ENCODE measurements around the gene RALGDS.
A peak's percentile ranks its signal among the peaks of the same experiment; 100 is the strongest.

Gene RALGDS

DNA sequence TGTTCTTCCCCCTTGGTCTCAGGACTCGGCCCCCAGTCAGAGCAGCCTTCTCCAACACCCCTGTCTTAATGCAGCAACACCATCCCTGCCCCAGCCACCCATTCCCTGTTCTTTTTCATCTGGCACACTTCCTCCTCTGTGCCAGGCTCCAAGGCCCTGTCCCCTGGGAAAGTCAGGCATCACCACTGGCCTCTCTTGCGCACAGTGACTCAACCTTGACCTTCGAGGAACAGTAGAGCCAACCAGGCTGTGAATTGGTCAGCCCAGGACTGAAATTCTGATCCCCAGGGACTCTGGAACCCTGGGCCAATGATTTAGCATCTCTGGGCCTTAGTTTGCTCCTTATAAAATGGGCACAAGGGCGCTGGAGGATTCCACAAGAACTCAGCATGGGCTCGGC lies 10.5 kb upstream of the RALGDS start:
- peaks cover 88% of the 10 kb centered on the region for H3K4me1 Mint-ChIP-seq (ENCODE audit: low read depth)
- no peaks in the 10 kb centered on the region for H3K9me3 Mint-ChIP-seq
- H3K36me3 Mint-ChIP-seq (ENCODE audit: low read depth) = no peaks in the 10 kb centered on the region
- peak overlapping the region; percentile 63 for H3K4me3 Mint-ChIP-seq
- no peaks in the 10 kb centered on the region for H3K27me3 Mint-ChIP-seq
- H3K27ac Mint-ChIP-seq = peak overlapping the region; percentile 97

DNA sequence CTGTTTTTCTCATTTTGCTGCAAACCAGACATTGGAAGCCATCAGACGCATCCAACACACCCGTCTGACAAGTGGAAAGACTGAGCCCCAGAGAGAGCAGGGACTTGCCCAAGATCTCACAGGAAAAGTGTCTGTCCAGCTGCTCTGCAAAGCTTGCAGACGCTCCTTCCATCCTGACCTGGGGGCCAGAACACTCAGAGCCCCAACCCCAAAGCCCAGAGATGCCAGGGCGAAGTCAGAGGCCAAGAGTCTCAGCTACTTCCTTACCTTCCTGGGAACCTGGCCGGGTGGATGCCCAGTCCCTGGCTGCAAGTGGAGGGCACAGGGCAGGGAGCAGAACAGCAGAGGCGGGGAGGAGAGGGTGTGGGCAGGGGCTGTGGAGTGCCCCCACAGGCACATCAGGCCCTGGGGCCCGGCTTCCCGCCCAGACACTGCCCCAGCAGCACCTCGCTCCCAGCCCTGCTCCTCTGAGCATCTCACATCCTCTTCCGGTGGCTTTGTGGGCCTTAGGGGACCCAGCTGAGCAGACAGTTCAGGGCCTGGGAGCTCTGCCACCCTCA lies 9.7 kb upstream of the RALGDS start:
- Mint-ChIP-seq H3K27ac (peak overlapping the region; percentile 97), H3K9me3 (no peaks in the 10 kb centered on the region), H3K36me3 (ENCODE audit: low read depth) (no peaks in the 10 kb centered on the region), H3K4me3 (peak overlapping the region; percentile 81), H3K4me1 (ENCODE audit: low read depth) (peaks cover 90% of the 10 kb centered on the region), H3K27me3 (no peaks in the 10 kb centered on the region)

DNA sequence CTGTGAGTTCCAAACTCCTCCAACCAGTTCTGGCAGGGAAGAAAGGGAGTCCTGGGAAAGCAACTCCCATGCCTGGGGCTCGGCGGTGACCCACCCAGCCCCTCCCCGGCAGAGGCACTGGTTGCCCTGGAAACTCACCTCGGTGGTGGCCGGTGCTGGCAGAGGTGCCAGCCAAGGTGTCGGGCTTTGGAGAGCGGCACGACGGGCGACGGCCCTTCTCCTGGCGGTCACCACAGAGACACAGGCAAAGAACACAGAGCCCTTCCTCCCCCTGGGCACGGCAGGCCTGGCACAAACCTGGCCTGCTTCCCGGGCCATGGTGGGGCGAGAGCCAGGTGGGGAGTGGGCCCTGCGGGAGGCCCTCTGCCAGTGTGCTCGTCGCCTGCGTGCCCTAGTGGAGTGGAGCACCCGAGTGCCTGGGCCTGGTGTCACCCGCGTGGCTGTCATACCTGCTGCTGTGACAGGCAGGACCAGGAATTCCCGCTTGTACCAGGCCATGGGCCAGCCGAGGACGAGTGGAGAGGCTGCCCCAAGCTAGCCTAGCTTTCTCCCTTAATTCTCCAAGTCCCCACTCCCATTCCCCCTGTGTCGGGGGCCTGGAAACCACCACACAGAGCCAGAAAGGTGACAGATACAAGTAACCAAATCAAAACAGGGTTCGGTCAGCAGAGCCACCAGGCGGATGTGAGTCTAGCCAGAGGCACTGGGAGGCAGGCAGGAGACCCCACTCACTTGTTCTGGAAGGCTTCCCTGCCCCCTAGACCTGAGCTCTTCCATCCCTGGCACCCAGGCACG lies 8.2 kb upstream of the RALGDS start:
- Mint-ChIP-seq H3K27ac (peak overlapping the region; percentile 97), H3K4me3 (peak overlapping the region; percentile 81), H3K4me1 (ENCODE audit: low read depth) (peaks cover 92% of the 10 kb centered on the region), H3K36me3 (ENCODE audit: low read depth) (no peaks in the 10 kb centered on the region), H3K27me3 (no peaks in the 10 kb centered on the region), H3K9me3 (no peaks in the 10 kb centered on the region)

DNA sequence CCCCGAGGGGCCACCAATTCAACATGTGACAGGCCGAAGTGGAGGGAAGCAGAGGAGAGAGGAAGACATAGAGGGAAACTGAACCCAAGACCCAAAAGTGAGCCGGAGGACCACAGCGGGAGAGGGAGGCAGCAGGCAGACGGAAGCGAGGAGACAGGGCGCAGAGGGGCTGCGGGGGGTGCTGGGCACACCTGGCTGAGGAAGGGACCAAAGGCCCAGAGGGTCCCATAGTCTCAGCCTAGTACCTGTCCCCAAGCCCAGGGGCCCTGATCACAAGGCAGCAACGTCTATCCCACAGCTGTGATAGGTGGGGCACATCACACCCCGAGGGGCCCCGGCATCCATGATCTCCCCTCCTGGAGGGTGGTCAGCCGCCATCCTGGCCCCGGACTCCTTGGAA lies 7.1 kb upstream of the RALGDS start:
- peak overlapping the region; percentile 52 for H3K4me3 Mint-ChIP-seq
- no peak overlapping the region for H3K27ac Mint-ChIP-seq
- H3K36me3 Mint-ChIP-seq (ENCODE audit: low read depth) = no peaks in the 10 kb centered on the region
- H3K27me3 Mint-ChIP-seq = no peaks in the 10 kb centered on the region
- H3K9me3 Mint-ChIP-seq = no peaks in the 10 kb centered on the region
- peaks cover 92% of the 10 kb centered on the region for H3K4me1 Mint-ChIP-seq (ENCODE audit: low read depth)

DNA sequence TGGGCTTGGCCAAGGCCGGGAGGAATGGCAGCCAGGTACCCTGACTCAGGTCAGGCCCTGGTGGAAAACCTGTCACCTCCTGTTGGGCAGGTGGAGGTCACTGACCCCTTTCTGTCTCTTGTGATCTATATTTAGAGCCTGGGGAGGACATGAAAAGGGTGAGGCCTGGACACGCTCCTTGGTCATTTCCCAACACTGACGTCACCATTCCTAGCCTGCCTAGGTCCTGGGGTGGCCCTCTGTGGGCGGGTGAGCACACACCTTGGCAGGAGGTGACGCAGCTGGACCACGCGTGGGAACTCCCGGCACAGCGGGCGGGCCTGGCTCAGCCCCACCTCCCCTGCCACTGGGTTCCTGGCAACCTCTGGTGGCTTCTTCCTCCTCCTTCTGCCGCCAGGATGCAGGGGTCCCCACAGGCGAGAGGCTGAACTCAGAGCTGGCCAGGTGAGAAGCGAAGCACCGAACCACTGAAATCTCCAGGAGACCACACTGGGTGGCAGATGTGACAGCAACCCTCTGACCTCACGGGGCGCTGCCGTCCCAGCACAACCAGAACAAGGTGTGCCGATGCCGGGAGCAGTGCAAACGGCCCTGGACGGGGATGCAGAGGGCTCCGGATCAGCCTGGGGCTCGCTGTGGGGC lies 6.4 kb upstream of the RALGDS start:
- no peaks in the 10 kb centered on the region for H3K27me3 Mint-ChIP-seq
- no peak overlapping the region for H3K27ac Mint-ChIP-seq
- H3K36me3 Mint-ChIP-seq (ENCODE audit: low read depth) = no peaks in the 10 kb centered on the region
- no peaks in the 10 kb centered on the region for H3K9me3 Mint-ChIP-seq
- peak overlapping the region; percentile 52 for H3K4me3 Mint-ChIP-seq
- H3K4me1 Mint-ChIP-seq (ENCODE audit: low read depth) = peaks cover 92% of the 10 kb centered on the region

DNA sequence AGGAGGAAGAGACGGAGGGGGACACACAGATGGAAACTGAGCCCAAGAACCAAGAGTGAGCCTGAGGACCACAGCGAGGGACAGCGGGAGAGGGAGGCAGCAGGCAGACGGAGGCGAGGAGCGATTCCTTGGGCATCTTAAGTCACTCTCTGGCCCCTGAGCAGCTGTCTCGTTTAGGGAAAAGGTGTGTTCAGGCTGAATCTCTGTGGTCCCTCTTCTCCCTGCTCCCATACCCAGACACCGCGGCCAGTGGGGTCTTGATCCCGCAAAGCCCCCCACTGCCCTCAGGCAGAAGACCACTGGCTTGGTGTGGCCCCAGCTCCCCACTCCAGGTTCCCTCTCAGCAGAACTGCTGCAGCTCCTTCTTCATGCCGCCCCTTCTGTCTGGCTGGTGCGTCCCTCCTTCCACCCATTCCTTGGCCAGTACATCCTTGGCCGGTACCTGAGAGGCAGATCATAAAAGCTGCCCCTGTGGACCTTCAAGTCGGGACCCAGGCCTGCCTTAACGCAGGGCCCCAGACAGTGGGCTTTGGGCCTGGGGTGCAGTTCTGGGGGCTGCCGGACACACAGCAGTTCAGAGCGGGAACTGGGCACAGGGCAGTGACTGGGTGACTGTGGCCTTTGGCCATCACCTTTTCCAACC lies 5.8 kb upstream of the RALGDS start:
- Mint-ChIP-seq H3K9me3 (no peaks in the 10 kb centered on the region), H3K27ac (peak overlapping the region; percentile 40), H3K4me1 (ENCODE audit: low read depth) (peaks cover 92% of the 10 kb centered on the region), H3K36me3 (ENCODE audit: low read depth) (no peaks in the 10 kb centered on the region), H3K27me3 (no peaks in the 10 kb centered on the region), H3K4me3 (peak overlapping the region; percentile 58)

DNA sequence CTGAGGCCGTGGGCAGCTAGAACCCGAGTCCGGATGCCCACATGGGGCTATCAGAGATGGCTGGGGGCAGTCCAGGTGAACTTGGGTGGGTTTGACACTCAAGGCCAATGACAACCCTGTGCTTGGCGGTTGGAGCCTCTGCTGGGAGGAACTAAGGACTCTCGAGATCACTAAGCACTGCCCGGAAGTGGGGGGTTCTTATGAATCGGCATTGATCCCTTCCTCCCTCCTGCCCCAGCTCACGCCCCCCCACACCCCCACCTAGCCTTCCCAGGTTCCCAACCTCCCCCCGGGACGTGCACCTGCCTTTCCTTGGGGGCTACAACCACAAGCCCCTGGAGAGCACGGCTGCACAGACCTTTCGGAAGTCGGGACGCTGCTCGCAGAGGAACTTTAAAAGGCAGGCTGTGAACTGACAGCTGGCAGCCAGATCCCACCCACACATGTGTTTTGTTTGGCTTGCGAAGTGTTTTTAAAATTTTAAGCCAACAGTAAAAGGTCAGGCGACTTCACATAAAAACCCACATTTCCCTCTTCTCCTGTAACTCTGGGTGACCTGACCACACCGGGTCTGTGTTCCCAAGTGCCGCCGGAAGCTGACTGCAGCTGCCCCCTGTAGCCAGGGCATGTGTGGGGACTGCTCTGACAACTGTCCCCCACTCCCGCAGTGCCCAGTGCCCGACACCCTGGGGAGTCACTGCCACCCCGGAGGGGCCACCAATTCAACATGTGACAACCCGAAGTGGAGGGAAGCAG lies 5.1 kb upstream of the RALGDS start:
- Mint-ChIP-seq H3K4me1 (ENCODE audit: low read depth) (peaks cover 91% of the 10 kb centered on the region), H3K9me3 (no peaks in the 10 kb centered on the region), H3K36me3 (ENCODE audit: low read depth) (no peaks in the 10 kb centered on the region), H3K27me3 (no peaks in the 10 kb centered on the region), H3K27ac (peak overlapping the region; percentile 32), H3K4me3 (peak overlapping the region; percentile 58)

DNA sequence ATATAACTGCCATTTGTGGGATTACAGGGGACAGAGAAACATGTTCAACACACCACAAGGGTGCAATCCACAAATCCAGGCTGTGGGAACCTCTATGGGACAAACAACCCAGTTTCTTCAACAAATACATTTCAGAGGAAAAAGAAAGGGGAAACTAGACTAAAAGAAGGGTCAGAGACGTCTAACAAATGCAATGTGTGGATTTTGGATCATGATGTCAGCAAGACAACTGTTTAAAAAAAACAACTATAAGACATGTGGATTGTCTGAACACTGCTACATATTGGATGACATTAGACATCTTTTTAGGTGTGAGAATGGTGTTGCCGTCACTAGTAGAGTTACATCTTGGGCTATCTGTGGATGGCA lies 3.9 kb upstream of the RALGDS start:
- Mint-ChIP-seq H3K27ac (peak overlapping the region; percentile 32), H3K9me3 (no peaks in the 10 kb centered on the region), H3K27me3 (no peaks in the 10 kb centered on the region), H3K4me3 (no peak overlapping the region), H3K36me3 (ENCODE audit: low read depth) (no peaks in the 10 kb centered on the region), H3K4me1 (ENCODE audit: low read depth) (peaks cover 85% of the 10 kb centered on the region)

DNA sequence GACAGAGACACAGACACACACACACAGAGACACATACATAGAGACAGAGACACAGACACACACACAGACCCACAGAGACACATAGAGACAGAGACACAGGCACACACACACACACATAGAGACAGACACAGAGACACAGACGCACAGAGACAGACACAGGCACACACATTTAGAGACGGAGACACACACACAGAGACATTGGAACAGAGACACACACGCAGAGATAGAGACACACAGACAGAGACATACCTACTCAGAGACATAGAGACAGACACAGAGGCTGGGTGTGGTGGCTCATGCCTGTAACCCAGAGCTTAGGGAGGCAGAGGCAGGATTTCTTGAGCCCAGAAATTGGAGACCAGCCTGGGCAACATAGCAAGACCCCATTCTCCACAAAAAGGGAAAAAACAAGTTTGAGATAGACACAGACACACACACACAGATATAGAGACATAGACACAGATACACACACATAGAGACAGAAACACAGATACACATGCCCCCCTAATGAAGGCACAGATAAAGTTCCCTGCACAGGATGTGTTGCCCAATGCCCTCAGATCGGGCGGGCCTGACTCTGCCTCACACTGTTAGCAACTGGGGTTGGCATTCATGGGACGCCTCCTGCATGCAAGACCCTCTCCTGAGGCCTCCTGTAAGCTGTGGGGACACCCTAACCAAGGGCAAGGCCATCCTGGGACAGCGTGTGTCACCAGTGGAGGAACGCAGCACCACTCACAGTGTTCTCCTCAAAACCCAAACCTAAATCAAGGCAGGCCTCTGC lies 3.3 kb upstream of the RALGDS start:
- H3K4me3 Mint-ChIP-seq = no peak overlapping the region

DNA sequence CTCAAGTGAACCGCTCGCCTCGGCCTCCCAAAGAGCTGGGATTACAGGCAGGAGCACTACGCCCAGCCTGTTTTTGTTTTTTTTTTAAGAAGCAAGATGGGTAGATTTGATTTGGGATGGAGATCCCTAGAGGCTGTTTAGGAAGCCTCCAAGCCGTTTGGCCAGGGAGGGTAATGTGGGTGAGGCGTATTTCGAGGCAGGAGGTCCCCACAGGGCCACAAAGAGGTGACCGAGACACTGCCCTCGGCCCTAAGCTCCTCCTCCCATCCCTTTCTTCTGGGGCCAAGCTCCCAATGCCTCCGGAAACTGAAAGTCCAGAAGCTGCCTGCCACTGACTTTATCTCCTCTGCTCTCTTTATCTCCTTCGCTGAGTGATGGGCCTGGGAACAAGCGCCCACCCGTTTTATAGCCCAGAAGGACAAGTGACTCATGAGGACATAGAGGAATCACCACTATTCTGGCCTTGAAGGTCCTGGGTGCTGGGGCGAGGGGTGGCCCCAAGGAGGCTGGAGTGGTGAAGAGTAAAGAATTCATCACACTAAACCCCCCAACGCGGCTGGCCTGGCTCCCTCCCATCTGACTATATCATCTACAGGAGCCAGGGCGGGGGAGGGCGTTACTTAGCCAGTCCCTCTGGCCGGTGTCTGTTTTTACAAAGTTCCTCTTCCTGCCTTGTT lies 2.0 kb upstream of the RALGDS start:
- Mint-ChIP-seq H3K36me3 (ENCODE audit: low read depth) (no peaks in the 10 kb centered on the region), H3K27ac (peak overlapping the region; percentile 92), H3K4me3 (no peak overlapping the region), H3K27me3 (no peaks in the 10 kb centered on the region), H3K9me3 (no peaks in the 10 kb centered on the region), H3K4me1 (ENCODE audit: low read depth) (peaks cover 89% of the 10 kb centered on the region)

More for the DNA sequence above, 3.3 kb upstream of the RALGDS start:
- Mint-ChIP-seq H3K36me3 (ENCODE audit: low read depth) (no peaks in the 10 kb centered on the region), H3K9me3 (no peaks in the 10 kb centered on the region), H3K27me3 (no peaks in the 10 kb centered on the region), H3K27ac (peak overlapping the region; percentile 27), H3K4me1 (ENCODE audit: low read depth) (peaks cover 84% of the 10 kb centered on the region)

DNA sequence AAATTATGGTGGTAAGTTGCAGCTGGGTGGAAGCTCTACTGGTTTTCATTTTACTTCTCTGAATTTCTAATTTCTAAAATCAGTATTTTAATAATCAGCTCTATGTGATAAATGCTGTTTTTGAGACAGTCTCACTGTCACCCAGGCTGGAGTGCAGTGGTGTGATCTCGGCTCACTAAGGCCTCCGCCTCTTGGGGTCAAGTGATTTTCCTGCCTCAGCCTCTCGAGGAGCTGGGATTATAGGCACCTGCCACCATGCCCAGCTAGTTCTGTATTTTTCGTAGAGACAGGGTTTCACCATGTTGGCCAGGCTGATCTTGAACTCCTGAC lies 1.5 kb upstream of the RALGDS start:
- no peaks in the 10 kb centered on the region for H3K27me3 Mint-ChIP-seq
- H3K4me1 Mint-ChIP-seq (ENCODE audit: low read depth) = peaks cover 88% of the 10 kb centered on the region
- H3K4me3 Mint-ChIP-seq = no peak overlapping the region
- no peaks in the 10 kb centered on the region for H3K36me3 Mint-ChIP-seq (ENCODE audit: low read depth)
- H3K9me3 Mint-ChIP-seq = no peaks in the 10 kb centered on the region
- H3K27ac Mint-ChIP-seq = peak overlapping the region; percentile 92

DNA sequence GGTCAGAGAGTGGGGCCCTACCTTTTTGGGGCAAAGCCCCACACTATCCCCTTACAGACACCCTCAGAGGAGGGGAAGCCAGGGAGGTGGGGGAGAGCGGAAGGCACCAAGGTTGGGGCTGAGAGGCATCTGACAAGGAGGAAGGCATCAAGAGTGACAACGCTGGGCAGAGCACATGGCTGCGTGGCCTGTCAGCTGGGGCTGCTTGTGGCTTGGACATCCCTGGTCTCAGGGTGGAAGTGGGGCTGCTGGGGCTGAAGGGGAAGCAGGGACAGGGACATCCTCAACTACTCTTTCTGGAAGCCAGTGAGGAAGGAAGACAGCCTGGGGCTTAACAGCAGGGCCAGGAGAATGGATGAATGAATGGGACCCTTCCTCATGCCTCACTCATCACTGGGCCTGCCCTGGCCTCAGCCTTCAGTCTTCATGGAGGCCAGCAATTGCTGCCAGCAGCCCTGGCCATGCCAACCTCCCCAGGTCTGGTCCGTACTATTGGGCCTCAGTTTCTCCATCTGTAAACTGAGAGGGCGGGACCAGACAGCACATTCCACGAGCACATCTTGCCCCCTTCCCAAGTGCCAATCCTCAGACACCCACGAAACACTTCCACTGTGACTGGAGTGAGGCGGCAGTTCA lies 993 bp upstream of the RALGDS start:
- Mint-ChIP-seq H3K36me3 (ENCODE audit: low read depth) (no peaks in the 10 kb centered on the region), H3K9me3 (no peaks in the 10 kb centered on the region), H3K27ac (peak overlapping the region; percentile 92), H3K4me1 (ENCODE audit: low read depth) (peaks cover 88% of the 10 kb centered on the region), H3K27me3 (no peaks in the 10 kb centered on the region), H3K4me3 (peak overlapping the region; percentile 74)

DNA sequence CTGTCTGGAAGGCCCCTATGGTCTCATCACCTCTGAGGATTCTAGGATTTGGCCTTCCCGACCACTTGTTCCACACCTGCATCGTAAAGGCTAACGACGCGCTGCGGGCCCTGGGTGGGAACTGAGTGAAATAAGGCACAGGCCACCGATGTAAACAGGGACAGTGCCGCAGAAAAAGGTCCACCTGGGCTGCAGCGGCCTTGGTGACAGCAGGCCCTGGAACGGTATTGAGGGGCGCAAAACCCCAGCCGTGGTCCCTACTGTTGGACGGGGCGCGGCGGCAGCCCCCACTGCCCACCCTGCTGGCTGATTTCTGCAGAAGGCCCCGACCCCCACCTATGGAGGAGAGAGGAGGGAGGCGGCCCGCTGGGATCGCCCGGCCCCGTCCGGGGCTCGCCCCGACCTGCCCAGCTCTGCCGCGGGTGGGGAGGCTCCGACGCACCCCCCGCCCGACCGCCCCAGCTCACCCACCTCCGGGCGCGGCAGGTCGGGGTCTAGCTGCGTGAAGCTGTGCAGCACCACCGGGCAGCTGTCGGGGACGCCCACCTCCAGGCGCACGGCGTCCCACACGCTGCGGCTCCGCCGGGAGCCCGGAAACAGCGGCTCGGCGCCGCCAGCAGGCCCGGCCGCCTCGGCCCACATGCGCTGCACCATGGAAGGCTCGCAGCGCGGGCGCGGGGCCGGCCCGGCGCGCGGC lies 391 bp downstream of the RALGDS start:
- H3K36me3 Mint-ChIP-seq (ENCODE audit: low read depth) = no peaks in the 10 kb centered on the region
- H3K4me1 Mint-ChIP-seq (ENCODE audit: low read depth) = peaks cover 87% of the 10 kb centered on the region
- peak overlapping the region; percentile 65 for H3K27ac Mint-ChIP-seq
- H3K4me3 Mint-ChIP-seq = peak overlapping the region; percentile 79
- no peaks in the 10 kb centered on the region for H3K9me3 Mint-ChIP-seq
- H3K27me3 Mint-ChIP-seq = no peaks in the 10 kb centered on the region

All from stimulated activated naive CD8-positive, alpha-beta T cell treated with anti-CD3 and anti-CD28 coated beads, Interleukin-15, Interleukin-2, amounts not matched to agents 100 ng/mL and 50 ng/mL, for 24 hours (primary cell).